DND-41 (cell line): ENCODE measurements around the gene TCF12.

Experiments
- EZH2 ChIP-seq: IDR thresholded peaks from 3 replicates; pipeline ENCODE4 v1.6.1; 2012; ENCODE audit warnings: borderline replicate concordance, low read depth, mild to moderate bottlenecking, moderate library complexity, low read length, inconsistent platforms; ENCODE audit not compliant: severe bottlenecking
- TF ChIP-seq, protein P1 (sequence below): IDR thresholded peaks from 2 replicates; pipeline ENCODE4 v1.5.1; 2012; ENCODE audit warnings: borderline replicate concordance, low read length, moderate library complexity, mild to moderate bottlenecking; ENCODE audit not compliant: poor library complexity, severe bottlenecking; ENCODE audit errors: extremely low read depth

DNA sequence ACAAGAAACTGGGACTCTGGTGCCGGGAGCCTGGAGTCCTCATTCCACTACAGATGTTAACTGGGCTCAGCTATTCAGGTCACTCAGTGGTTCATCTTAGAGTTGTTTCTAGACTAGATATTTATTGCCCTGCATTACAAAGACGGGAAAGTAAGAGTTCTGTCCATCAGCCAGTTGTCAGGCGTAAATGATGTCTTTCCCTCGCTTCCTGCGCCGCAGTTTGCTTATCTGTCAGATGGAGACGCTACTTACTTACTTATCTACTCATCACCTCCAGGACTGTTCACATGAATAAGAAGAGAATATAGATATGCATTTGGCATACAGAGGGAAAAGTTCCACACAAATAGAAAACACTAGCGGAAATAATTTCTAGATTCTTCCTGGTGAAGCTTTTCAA lies 410.0 kb downstream of the TCF12 start:
- TF ChIP-seq, protein P1, sequence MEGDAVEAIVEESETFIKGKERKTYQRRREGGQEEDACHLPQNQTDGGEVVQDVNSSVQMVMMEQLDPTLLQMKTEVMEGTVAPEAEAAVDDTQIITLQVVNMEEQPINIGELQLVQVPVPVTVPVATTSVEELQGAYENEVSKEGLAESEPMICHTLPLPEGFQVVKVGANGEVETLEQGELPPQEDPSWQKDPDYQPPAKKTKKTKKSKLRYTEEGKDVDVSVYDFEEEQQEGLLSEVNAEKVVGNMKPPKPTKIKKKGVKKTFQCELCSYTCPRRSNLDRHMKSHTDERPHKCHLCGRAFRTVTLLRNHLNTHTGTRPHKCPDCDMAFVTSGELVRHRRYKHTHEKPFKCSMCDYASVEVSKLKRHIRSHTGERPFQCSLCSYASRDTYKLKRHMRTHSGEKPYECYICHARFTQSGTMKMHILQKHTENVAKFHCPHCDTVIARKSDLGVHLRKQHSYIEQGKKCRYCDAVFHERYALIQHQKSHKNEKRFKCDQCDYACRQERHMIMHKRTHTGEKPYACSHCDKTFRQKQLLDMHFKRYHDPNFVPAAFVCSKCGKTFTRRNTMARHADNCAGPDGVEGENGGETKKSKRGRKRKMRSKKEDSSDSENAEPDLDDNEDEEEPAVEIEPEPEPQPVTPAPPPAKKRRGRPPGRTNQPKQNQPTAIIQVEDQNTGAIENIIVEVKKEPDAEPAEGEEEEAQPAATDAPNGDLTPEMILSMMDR = no peak
- no peak for TF ChIP-seq EZH2
